Erythroblast (primary cell): ENCODE measurements around the gene PLA2G4C.

Experiments used
- GATA1 ChIP-seq: IDR thresholded peaks from 2 replicates; pipeline ENCODE4 v1.6.1; 2011; ENCODE audit warnings: low read depth, mild to moderate bottlenecking, control low read depth, low read length, moderate library complexity
- POLR2A ChIP-seq: IDR thresholded peaks from 2 replicates; pipeline ENCODE4 v1.6.1; 2011; ENCODE audit warnings: mild to moderate bottlenecking, low read length

DNA sequence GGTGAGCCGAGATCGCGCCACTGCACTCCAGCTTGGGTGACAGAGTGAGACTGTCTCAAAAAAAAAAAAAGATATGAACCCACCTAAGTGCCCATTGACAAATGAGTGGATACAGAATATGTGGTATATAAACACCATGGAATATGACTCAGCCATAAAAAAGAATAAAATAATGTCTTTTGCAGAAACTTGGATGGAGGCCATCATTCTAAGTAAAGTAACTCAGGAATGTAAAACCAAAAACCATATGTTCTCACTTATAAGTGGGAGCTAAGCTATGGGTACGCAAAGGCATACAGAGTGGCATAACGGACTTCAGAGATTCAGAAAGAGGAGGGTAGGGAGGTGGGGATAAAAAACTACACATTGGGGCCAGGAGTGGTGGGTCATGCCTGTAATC, 29.5 kb downstream of the PLA2G4C start:
- no peak for TF ChIP-seq POLR2A
- TF ChIP-seq GATA1 = no peak
